GM12878 (cell line): Measurements from ENCODE around the gene SEMA5B. TPM values are rescaled to one million over a fixed set of nuclear protein-coding genes. Genes with fewer than 3 reads are reported as not detected.

Experiments
- ATAC-seq: fragments of 200-7000 bp; cut with Tn5 transposase; 3 replicates; pipeline ENCODE4 v1.9.1; 2020; ENCODE audit warnings: mild to moderate bottlenecking, moderate library complexity
- BruUV-seq: library from RNA; stranded (reverse); fragments of 400-500 nt; replicated peaks from 2 replicates; lab custom pipeline; 2021; lab: Mats Ljungman, UMichigan
- CTCF ChIA-PET: fragments of 300-600 bp; sonication (Branson Sonifier 250); formaldehyde crosslinking; extraction: SDS; loops from one replicate; lab custom pipeline; 2021; ENCODE audit warnings: inconsistent platforms; lab: Yijun Ruan, JAX
- POLR2A ChIA-PET: fragments of 350-600 bp; formaldehyde crosslinking; extraction: SDS; loops from one replicate; lab custom pipeline; 2021; ENCODE audit warnings: inconsistent platforms; lab: Charles Lee
- RAD21 ChIA-PET: fragments of 300-600 bp; sonication (Branson Sonifier 250); formaldehyde crosslinking; loops from one replicate; lab custom pipeline; 2023; ENCODE audit warnings: antibody characterized with exemption; ENCODE audit not compliant: unreplicated experiment; lab: Charles Lee
- SMC1A ChIA-PET: fragments of 300-600 bp; sonication (Branson Sonifier 250); formaldehyde crosslinking; loops from one replicate; lab custom pipeline; 2023; ENCODE audit not compliant: unreplicated experiment, uncharacterized antibody; lab: Charles Lee
- DNase-seq: peaks from one replicate; pipeline ENCODE4 v3.0.0-alpha.2; 2011; ENCODE audit warnings: low read depth, low spot score
- FAIRE-seq: peaks from 3 replicates; lab custom pipeline; 2011; peaks lifted over from hg19 to GRCh38; lab: Jason Lieb, UNC
- H2AFZ ChIP-seq: 2 replicates; pipeline ENCODE4 v1.6.0; 2011; ENCODE audit warnings: low read depth, low read length, control low read depth; ENCODE audit not compliant: control insufficient read depth
- H3K27ac ChIP-seq: 2 replicates; pipeline ENCODE4 v1.5.1; 2011; ENCODE audit warnings: control low read depth; ENCODE audit not compliant: control insufficient read depth, insufficient read depth
- H3K27me3 ChIP-seq, 2 experiments: replicated peaks in 1 of 2; 2 replicates each; pipeline versions ENCODE4 v1.6.0 to v1.6.1; 2011; ENCODE audit warnings: low read length in 1 of 2; ENCODE audit not compliant: control insufficient read depth in 2 of 2, insufficient read depth in 2 of 2
- H3K36me3 ChIP-seq, 2 experiments: 2 replicates each; pipeline ENCODE4 v1.5.1; 2011; ENCODE audit warnings: low read length in 1 of 2; ENCODE audit not compliant: control insufficient read depth in 2 of 2, insufficient read depth in 2 of 2
- H3K4me1 ChIP-seq: 2 replicates; pipeline ENCODE4 v1.6.1; 2011; ENCODE audit warnings: mild to moderate bottlenecking, low read length, moderate library complexity, mixed read lengths; ENCODE audit not compliant: control insufficient read depth, insufficient read depth
- H3K4me2 ChIP-seq: 2 replicates; pipeline ENCODE4 v1.6.0; 2011; ENCODE audit warnings: control low read depth; ENCODE audit not compliant: control insufficient read depth, insufficient read depth
- H3K4me3 ChIP-seq: fragments of 200-600 bp; sonication (generic); 2 replicates; pipeline ENCODE4 v1.5.1; 2016
- H3K79me2 ChIP-seq: 2 replicates; pipeline ENCODE4 v1.6.0; 2011; ENCODE audit warnings: low read length; ENCODE audit not compliant: control insufficient read depth, insufficient read depth
- H3K9ac ChIP-seq: 2 replicates; pipeline ENCODE4 v1.8.0; 2011; ENCODE audit warnings: low read length, control low read depth, mixed read lengths; ENCODE audit not compliant: control insufficient read depth, insufficient read depth
- H3K9me3 ChIP-seq: replicated peaks from 3 replicates; pipeline ENCODE4 v1.5.1; 2011; ENCODE audit warnings: mild to moderate bottlenecking, low read length; ENCODE audit not compliant: control insufficient read depth, insufficient read depth
- H4K20me1 ChIP-seq: 2 replicates; pipeline ENCODE4 v1.6.0; 2011; ENCODE audit not compliant: control insufficient read depth, insufficient read depth
- CREB1 ChIP-seq: IDR thresholded peaks from 2 replicates; pipeline ENCODE4 v1.6.1; 2012; ENCODE audit warnings: low read depth, mild to moderate bottlenecking, inconsistent platforms
- HDAC2 ChIP-seq: fragments of 200-600 bp; sonication (generic); IDR thresholded peaks from 2 replicates; pipeline ENCODE4 v1.6.1; 2017
- PRDM15 ChIP-seq: fragments of 450-650 bp; formaldehyde crosslinking; IDR thresholded peaks from 2 replicates; pipeline ENCODE4 v1.4.0; 2020; ENCODE audit warnings: mild to moderate bottlenecking, moderate library complexity
- SPI1 ChIP-seq: IDR thresholded peaks from 2 replicates; pipeline ENCODE4 v1.6.1; 2011; ENCODE audit warnings: low read depth, mild to moderate bottlenecking, low read length, moderate library complexity, borderline replicate concordance; ENCODE audit not compliant: insufficient read depth
- USF1 ChIP-seq: IDR thresholded peaks from 2 replicates; pipeline ENCODE4 v1.6.1; 2011; ENCODE audit warnings: borderline replicate concordance, low read depth, mild to moderate bottlenecking, moderate library complexity, mixed read lengths, low read length; ENCODE audit not compliant: insufficient read depth; ENCODE audit errors: extremely low read length
- ZBTB40 ChIP-seq: fragments of 450-650 bp; IDR thresholded peaks from 2 replicates; pipeline ENCODE4 v1.6.1; 2016; ENCODE audit warnings: mild to moderate bottlenecking, moderate library complexity, borderline replicate concordance
- WGBS: methylation state at CpG from one replicate; pipeline ENCODE4 v1.1.6; 2016; ENCODE audit warnings: low lambda C conversion rate; ENCODE audit not compliant: insufficient replicate concordance, insufficient coverage; ENCODE audit errors: missing lambda C conversion rate; 5-methylcytosine and 5-hydroxymethylcytosine counted together
- in situ Hi-C: fragments of 300-500 bp; cut with MboI; formaldehyde crosslinking; loops from 9 replicates; pipeline ENCODE4 v1.14.3; 2018; ENCODE audit warnings: mixed read lengths
- intact Hi-C: fragments of 100-400 bp; cut with micrococcal nuclease; formaldehyde crosslinking; loops from one replicate; pipeline ENCODE4 v1.14.2; 2022; ENCODE audit not compliant: unreplicated experiment
- polyA plus RNA-seq, 11 experiments: library from polyadenylated mRNA; depleted of rRNA in 4 of 11; unstranded in 6 of 11; stranded (reverse) in 5 of 11; fragments of >200 nt; fragmentation: Nextera tagmentation in 4 of 11; fragmentation: Illumina TruSeq in 1 of 11; extraction: Ambion mirVana in 4 of 11; extraction: Trizol in 1 of 11; gene quantifications; 1 replicate in 1 of 11; 2 replicates in 10 of 11; pipeline versions ENCODE4 v1.2.1 to v1.2.3, GENCODE V29; 2011 to 2016; ENCODE audit warnings: inconsistent platforms in 2 of 11, missing spikeins in 2 of 11, low read depth in 1 of 11
- total RNA-seq, 4 experiments: library from RNA; depleted of rRNA in 3 of 4; stranded (reverse); fragments of >200 nt in 3 of 4; fragmentation: Illumina TruSeq in 1 of 4; extraction: Trizol in 1 of 4; gene quantifications; 2 replicates each; pipeline versions ENCODE4 v1.2.1 to v1.2.3, GENCODE V29; 2013 to 2021

Gene SEMA5B
- total and polyA plus RNA-seq, 10 of the 15 experiments (the other 5 are each of a cell fraction or from before 2014, with no cell fraction given): 0.05 TPM; not detected in 9

DNA sequence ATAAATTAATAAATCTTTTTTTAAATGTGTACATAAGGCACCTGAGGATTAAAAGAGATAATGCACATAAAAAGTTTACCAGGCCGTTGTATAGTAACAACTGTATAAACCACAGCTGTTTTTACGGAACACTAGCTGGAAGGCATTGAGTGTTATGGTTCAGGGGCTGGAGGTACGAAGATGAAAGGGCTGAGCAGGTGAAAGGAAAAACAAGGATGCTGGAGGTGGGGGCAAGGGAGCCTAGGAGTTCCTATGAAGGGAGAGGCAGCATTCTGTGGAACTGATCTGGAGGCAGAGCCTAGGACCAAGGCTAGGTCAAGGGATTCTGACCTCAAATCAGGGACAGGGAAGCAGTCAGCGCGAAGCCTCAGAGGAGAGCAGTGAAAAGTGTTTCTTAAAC, 8.0 kb downstream of the SEMA5B start:
- no peak for ATAC-seq
- H3K36me3 ChIP-seq: no peaks in the 10 kb centered on the region
- H3K27ac ChIP-seq: no peak overlapping the region
- ChIA-PET POLR2A (no interaction called here), RAD21 (no interaction called here), CTCF (interaction anchor here (1.0 to 2.6 kb wide), 3 partner anchors 9 to 14 kb away, joined by 3 to 13 read pairs (median 3); no protein-coding TSS in a partner anchor), SMC1A (no interaction called here)
- intact Hi-C loops: no loop called here
- no peak overlapping the region for H3K9ac ChIP-seq
- DNase-seq: no peak
- H3K4me1 ChIP-seq: no peaks in the 10 kb centered on the region
- H3K27me3 ChIP-seq: peaks cover 3 to 17% of the 10 kb centered on the region in 2 experiments
- no peak for FAIRE-seq
- H4K20me1 ChIP-seq: no peaks in the 10 kb centered on the region
- no peak for TF ChIP-seq PRDM15 (CRISPR knock-in tag)
- no peak for TF ChIP-seq HDAC2
- no peak for TF ChIP-seq SPI1
- H3K4me2 ChIP-seq: no peak overlapping the region
- H3K9me3 ChIP-seq: no peaks in the 10 kb centered on the region
- BruUV-seq: no TSS peak
- in situ Hi-C loops: no loop called here
- H2AFZ ChIP-seq: no peak overlapping the region
- 59% methylated on average over 5 of the region's 5 CpGs for WGBS
- H3K4me3 ChIP-seq: no peak overlapping the region
- no peaks in the 10 kb centered on the region for H3K79me2 ChIP-seq

DNA sequence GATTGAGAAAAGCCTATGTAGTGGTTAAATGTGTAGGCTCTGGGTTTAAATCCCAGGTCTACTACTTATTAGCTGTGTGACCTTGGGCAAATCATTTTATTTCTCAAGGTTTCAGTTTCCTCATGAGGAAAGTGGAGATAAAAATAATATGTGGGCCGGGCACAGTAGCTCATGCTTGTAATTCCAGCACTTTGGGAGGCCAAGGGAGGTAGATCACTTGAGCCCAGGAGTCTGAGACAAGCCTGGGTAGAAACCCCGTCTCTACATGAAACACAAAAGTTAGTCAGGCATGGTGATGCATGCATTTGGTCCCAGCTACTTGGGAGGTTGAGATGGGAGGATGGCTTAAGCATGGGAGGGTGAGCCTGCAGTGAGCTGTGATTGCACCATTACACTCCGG, 8.4 kb downstream of the SEMA5B start:
- H3K79me2 ChIP-seq: no peaks in the 10 kb centered on the region
- no peak for FAIRE-seq
- RAD21 ChIA-PET: no interaction called here
- CTCF ChIA-PET: no interaction called here
- H3K36me3 ChIP-seq: no peaks in the 10 kb centered on the region
- H4K20me1 ChIP-seq: no peaks in the 10 kb centered on the region
- no peak overlapping the region for H3K4me2 ChIP-seq
- no peak for ATAC-seq
- 24% methylated on average over 3 of the region's 3 CpGs for WGBS
- H3K27ac ChIP-seq: no peak overlapping the region
- H3K4me3 ChIP-seq: no peak overlapping the region
- H3K27me3 ChIP-seq: peaks cover 3 to 16% of the 10 kb centered on the region in 2 experiments
- no TSS peak for BruUV-seq
- intact Hi-C loops (no loop called here), in situ Hi-C loops (no loop called here)
- TF ChIP-seq USF1 (no peak), CREB1 (no peak), ZBTB40 (no peak)
- no peak overlapping the region for H3K9ac ChIP-seq
- no peaks in the 10 kb centered on the region for H3K9me3 ChIP-seq
- SMC1A ChIA-PET: no interaction called here
- no peak overlapping the region for H2AFZ ChIP-seq
- POLR2A ChIA-PET: no interaction called here
- no peak for DNase-seq
- H3K4me1 ChIP-seq: no peaks in the 10 kb centered on the region
